Gastrocnemius medialis (tissue), 4 donors: ENCODE results near the gene MORN1. TPM values are rescaled to one million over a fixed set of nuclear protein-coding genes. Genes with fewer than 3 reads are reported as not detected.

Experiments
- ATAC-seq, 2 donors: fragments of 150-250 bp; one replicate each; pipeline ENCODE4 v1.9.1; 2016
- DNase-seq, 2 donors: peaks; one replicate each; pipeline ENCODE4 v3.0.0-alpha.2; 2019
- H3K27ac ChIP-seq, 4 donors: fragments of 200-600 bp; sonication (generic); 1 replicate in 1 of 4; 2 replicates in 3 of 4; pipeline ENCODE4 v1.5.1; 2016 to 2018; ENCODE audit warnings: mild to moderate bottlenecking in 2 of 4, moderate library complexity in 1 of 4
- H3K27me3 ChIP-seq, 3 donors: fragments of 200-600 bp; sonication (generic) in 2 of 3; 1 replicate in 1 of 3; 2 replicates in 2 of 3; pipeline versions ENCODE4 v1.5.1 to v1.6.0; 2016 to 2019; ENCODE audit warnings: mild to moderate bottlenecking in 1 of 3, moderate library complexity in 1 of 3
- H3K36me3 ChIP-seq, 2 donors: fragments of 200-600 bp; sonication (generic) in 1 of 2; one replicate each; pipeline ENCODE4 v1.5.1; 2017 to 2018
- H3K4me1 ChIP-seq, 2 donors: fragments of 200-600 bp; sonication (generic) in 1 of 2; one replicate each; pipeline ENCODE4 v1.5.1; 2016 to 2017; ENCODE audit warnings: mild to moderate bottlenecking in 2 of 2
- H3K4me3 ChIP-seq, 4 donors: fragments of 200-600 bp; sonication (generic) in 3 of 4; 1 replicate in 1 of 4; 2 replicates in 3 of 4; pipeline ENCODE4 v1.5.1; 2016 to 2019; ENCODE audit warnings: mild to moderate bottlenecking in 2 of 4
- H3K9me3 ChIP-seq, 3 donors: fragments of 200-600 bp; sonication (generic) in 2 of 3; 1 replicate in 1 of 3; 2 replicates in 2 of 3; pipeline ENCODE4 v1.5.1; 2016 to 2019
- POLR2A ChIP-seq, 2 donors: fragments of 450-650 bp; IDR thresholded peaks; one replicate each; pipeline ENCODE4 v1.6.1; 2017; ENCODE audit warnings: antibody characterized with exemption in 2 of 2, mild to moderate bottlenecking in 2 of 2, moderate library complexity in 2 of 2
- in situ Hi-C, 4 donors: fragments of 200-750 bp; cut with MboI; loops; one replicate each; pipeline versions ENCODE4 v1.15.0 to v1.8.0; 2017; ENCODE audit warnings: low sequenced_read_pairs in 4 of 4
- intact Hi-C: fragments of 100-400 bp; cut with DNase I; formaldehyde crosslinking; loops from one replicate; pipeline ENCODE4 v1.15.1; 2023; ENCODE audit warnings: low total_unique reads
- total RNA-seq, 4 donors: library from RNA; depleted of rRNA; stranded (reverse); fragments of >200 nt; gene quantifications; one replicate each; pipeline versions ENCODE4 v1.1.0 to v1.2.3, GENCODE V29; 2016
- TF ChIP-seq, protein P1 (sequence below), 5 experiments: fragments of 450-650 bp in 3 of 5; fragments of 200-600 bp in 2 of 5; sonication (generic) in 2 of 5; IDR thresholded peaks in 4 of 5; conservative IDR thresholded peaks in 1 of 5; 1 replicate in 4 of 5; 2 replicates in 1 of 5; pipeline ENCODE4 v1.5.1; 2016 to 2019; ENCODE audit warnings: antibody characterized with exemption in 5 of 5, mild to moderate bottlenecking in 3 of 5, moderate library complexity in 3 of 5

Gene MORN1
- total RNA-seq, 4 donors from 2014 or later: 1.9 to 4.7 (median 3.5) TPM

DNA sequence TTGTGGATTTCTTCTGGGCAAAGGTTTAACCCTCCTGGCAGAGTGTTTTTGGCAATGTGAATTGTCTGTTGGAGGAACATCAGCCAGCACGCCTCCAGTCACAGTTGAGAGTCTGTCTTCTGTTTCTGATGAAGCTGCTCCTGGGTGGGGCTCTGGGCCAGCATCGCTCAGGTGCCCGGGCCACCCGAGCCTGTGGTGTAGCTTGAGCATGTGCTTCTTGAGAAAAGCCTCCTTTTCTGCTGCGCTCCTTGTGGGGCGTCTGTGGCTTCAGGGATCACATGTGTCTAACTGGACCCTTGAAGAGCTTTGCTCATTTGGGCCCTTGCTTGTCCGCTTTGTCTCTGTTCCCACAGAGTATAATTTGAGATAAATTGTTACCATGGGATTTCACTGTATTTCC lies 7.5 kb upstream of the MORN1 start:
- no peak for ATAC-seq
- no peak for DNase-seq
- TF ChIP-seq, protein P1, sequence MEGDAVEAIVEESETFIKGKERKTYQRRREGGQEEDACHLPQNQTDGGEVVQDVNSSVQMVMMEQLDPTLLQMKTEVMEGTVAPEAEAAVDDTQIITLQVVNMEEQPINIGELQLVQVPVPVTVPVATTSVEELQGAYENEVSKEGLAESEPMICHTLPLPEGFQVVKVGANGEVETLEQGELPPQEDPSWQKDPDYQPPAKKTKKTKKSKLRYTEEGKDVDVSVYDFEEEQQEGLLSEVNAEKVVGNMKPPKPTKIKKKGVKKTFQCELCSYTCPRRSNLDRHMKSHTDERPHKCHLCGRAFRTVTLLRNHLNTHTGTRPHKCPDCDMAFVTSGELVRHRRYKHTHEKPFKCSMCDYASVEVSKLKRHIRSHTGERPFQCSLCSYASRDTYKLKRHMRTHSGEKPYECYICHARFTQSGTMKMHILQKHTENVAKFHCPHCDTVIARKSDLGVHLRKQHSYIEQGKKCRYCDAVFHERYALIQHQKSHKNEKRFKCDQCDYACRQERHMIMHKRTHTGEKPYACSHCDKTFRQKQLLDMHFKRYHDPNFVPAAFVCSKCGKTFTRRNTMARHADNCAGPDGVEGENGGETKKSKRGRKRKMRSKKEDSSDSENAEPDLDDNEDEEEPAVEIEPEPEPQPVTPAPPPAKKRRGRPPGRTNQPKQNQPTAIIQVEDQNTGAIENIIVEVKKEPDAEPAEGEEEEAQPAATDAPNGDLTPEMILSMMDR (IDR thresholded peaks at IDR 0.05 in 4 of 5, conservative IDR thresholded peaks at IDR 0.05 in 1 of 5): no peak
- no peak for TF ChIP-seq POLR2A (IDR thresholded peaks at IDR 0.05)
- H3K36me3 ChIP-seq: peaks cover 0 to 78% of the 10 kb centered on the region in 2 donors
- in situ Hi-C loops: loop anchor here in 1 of 4 donors (10.0 kb wide), 1 partner anchor 204 kb away; the partner anchor contains the start of gene FAAP20
- peaks cover 0 to 6% of the 10 kb centered on the region in 2 donors for H3K4me1 ChIP-seq
- H3K27ac ChIP-seq: no peak overlapping the region
- intact Hi-C loops: no loop called here
- no peaks in the 10 kb centered on the region for H3K27me3 ChIP-seq
- no peaks in the 10 kb centered on the region for H3K9me3 ChIP-seq
- no peak overlapping the region for H3K4me3 ChIP-seq

DNA sequence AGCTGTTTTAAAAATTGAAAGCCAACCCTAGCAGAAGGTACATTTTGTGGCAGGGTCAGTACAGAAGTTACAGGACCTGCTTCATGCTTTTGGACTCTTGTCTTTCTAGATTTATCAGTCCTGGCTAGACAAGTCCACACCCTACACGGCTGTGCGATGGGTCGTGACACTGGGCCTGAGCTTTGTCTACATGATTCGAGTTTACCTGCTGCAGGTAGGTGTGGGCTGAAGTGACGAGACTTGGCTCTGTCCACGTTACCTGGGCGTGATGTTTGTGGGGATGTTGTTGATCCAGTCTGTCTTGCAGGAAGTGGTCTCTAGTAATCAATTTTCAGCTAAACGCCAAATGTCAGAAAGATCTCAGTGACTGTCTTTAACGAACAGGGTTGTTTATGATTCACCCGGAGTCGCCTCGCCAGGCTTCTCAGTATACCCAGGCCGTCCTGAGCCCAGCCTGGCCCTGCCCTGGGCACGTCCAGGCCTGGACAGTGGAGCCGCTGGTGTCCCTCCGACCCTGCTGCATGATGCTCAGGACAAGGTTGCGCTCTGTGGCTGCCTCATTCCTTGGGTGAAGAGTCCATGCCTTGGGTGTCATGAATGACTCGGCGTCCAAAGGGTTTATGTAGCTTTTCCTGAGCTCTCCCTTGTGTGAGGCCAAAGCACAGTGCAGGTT lies 5.8 kb upstream of the MORN1 start:
- no peaks in the 10 kb centered on the region for H3K27me3 ChIP-seq
- no peaks in the 10 kb centered on the region for H3K9me3 ChIP-seq
- in situ Hi-C loops (loop anchor here in 1 of 4 donors (10.0 kb wide), 1 partner anchor 202 kb away; the partner anchor contains the start of gene FAAP20), intact Hi-C loops (no loop called here)
- TF ChIP-seq, protein P1 (IDR thresholded peaks at IDR 0.05 in 4 of 5, conservative IDR thresholded peaks at IDR 0.05 in 1 of 5): no peak
- no peak for TF ChIP-seq POLR2A (IDR thresholded peaks at IDR 0.05)
- ATAC-seq: no peak
- no peak for DNase-seq
- H3K4me1 ChIP-seq: peaks cover 16 to 19% of the 10 kb centered on the region in 2 donors
- no peak overlapping the region for H3K27ac ChIP-seq
- peaks cover 0 to 61% of the 10 kb centered on the region in 2 donors for H3K36me3 ChIP-seq
- H3K4me3 ChIP-seq: no peak overlapping the region

- H3K4me1 ChIP-seq: peaks cover 16 to 20% of the 10 kb centered on the region in 2 donors
- H3K27me3 ChIP-seq: no peaks in the 10 kb centered on the region
- DNase-seq (no peak), ATAC-seq (no peak)
- no peak for TF ChIP-seq POLR2A (IDR thresholded peaks at IDR 0.05)
- TF ChIP-seq, protein P1 (IDR thresholded peaks at IDR 0.05 in 4 of 5, conservative IDR thresholded peaks at IDR 0.05 in 1 of 5): no peak
- peaks cover 0 to 54% of the 10 kb centered on the region in 2 donors for H3K36me3 ChIP-seq
- H3K27ac ChIP-seq: no peak overlapping the region
- no peaks in the 10 kb centered on the region for H3K9me3 ChIP-seq
- in situ Hi-C loops (loop anchor here in 1 of 4 donors (10.0 kb wide), 1 partner anchor 202 kb away; the partner anchor contains the start of gene FAAP20), intact Hi-C loops (no loop called here)
- no peak overlapping the region for H3K4me3 ChIP-seq
Measured at GRCh38 chr1:2396476-2396875, 5.1 kb upstream of the MORN1 start.

- Histone ChIP-seq H3K36me3 (peaks cover 0 to 53% of the 10 kb centered on the region in 2 donors), H3K27ac (no peak overlapping the region), H3K27me3 (no peaks in the 10 kb centered on the region), H3K9me3 (no peaks in the 10 kb centered on the region), H3K4me3 (no peak overlapping the region), H3K4me1 (peaks cover 16 to 21% of the 10 kb centered on the region in 2 donors)
- DNase-seq (no peak), ATAC-seq (no peak)
- intact Hi-C loops (no loop called here), in situ Hi-C loops (loop anchor here in 1 of 4 donors (10.0 kb wide), 1 partner anchor 201 kb away; the partner anchor contains the start of gene FAAP20)
- TF ChIP-seq, protein P1 (IDR thresholded peaks at IDR 0.05 in 4 of 5, conservative IDR thresholded peaks at IDR 0.05 in 1 of 5): no peak
- TF ChIP-seq POLR2A (IDR thresholded peaks at IDR 0.05): no peak
Measured at GRCh38 chr1:2396059-2396458, 4.7 kb upstream of the MORN1 start.
